Measurements from ENCODE around the gene CSRNP2.

The CSRNP2 gene

GRCh38 chr12:51062631-51063397, 20.6 kb downstream of the CSRNP2 start:
- CTCF ChIA-PET, result interaction anchor here (1.0 to 2.2 kb wide), 4 partner anchors 8 to 20 kb away, joined by 3 to 6 read pairs (median 4); partner anchors contain the start of genes CSRNP2 and LETMD1
- TF ChIP-seq CTCF (IDR thresholded peaks at IDR 0.05; ENCODE audit: control extremely low read depth, extremely low read depth, low read depth, missing control alignments), result no peak
- no peak for DNase-seq (ENCODE audit: extremely low spot score)
- POLR2A ChIA-PET, result no interaction called here

GRCh38 chr12:51059086-51059485, 24.3 kb downstream of the CSRNP2 start:
- ChIA-PET POLR2A (interaction anchor here (0.9 kb wide), 1 partner anchor 24 kb away, joined by 5 read pairs; the partner anchor contains the start of gene CSRNP2), CTCF (interaction anchor here (0.8 to 1.2 kb wide), 3 partner anchors 12 to 283 kb away, joined by 3 to 4 read pairs (median 4); no protein-coding TSS in a partner anchor)
- no peak for DNase-seq (ENCODE audit: extremely low spot score)
- TF ChIP-seq CTCF (IDR thresholded peaks at IDR 0.05; ENCODE audit: control extremely low read depth, extremely low read depth, low read depth, missing control alignments), result no peak

- no peak for TF ChIP-seq CTCF (IDR thresholded peaks at IDR 0.05; ENCODE audit: control extremely low read depth, extremely low read depth, low read depth, missing control alignments)
- ChIA-PET POLR2A (interaction anchor here (1.0 kb wide), 1 partner anchor 27 kb away, joined by 4 read pairs; the partner anchor contains the start of gene CSRNP2), CTCF (interaction anchor here (1.2 to 3.7 kb wide), 3 partner anchors 13 to 21 kb away, joined by 3 to 14 read pairs (median 3); no protein-coding TSS in a partner anchor)
- DNase-seq (ENCODE audit: extremely low spot score), result no peak
Observed at GRCh38 chr12:51056242-51056641, 27.2 kb downstream of the CSRNP2 start.

- no peak for DNase-seq (ENCODE audit: extremely low spot score)
- ChIA-PET POLR2A (interaction anchor here (1.7 kb wide), 1 partner anchor 28 kb away, joined by 8 read pairs; the partner anchor contains the start of gene CSRNP2), CTCF (interaction anchor here (1.1 to 3.7 kb wide), 3 partner anchors 8 to 17 kb away, joined by 3 to 14 read pairs (median 6); no protein-coding TSS in a partner anchor)
- no peak for TF ChIP-seq CTCF (IDR thresholded peaks at IDR 0.05; ENCODE audit: control extremely low read depth, extremely low read depth, low read depth, missing control alignments)
Observed at GRCh38 chr12:51055060-51055459, 28.3 kb downstream of the CSRNP2 start.

GRCh38 chr12:51051787-51052186, 31.6 kb downstream of the CSRNP2 start:
- POLR2A ChIA-PET, result no interaction called here
- CTCF ChIA-PET, result interaction anchor here (0.8 to 3.4 kb wide), 6 partner anchors 15 to 290 kb away, joined by 3 to 8 read pairs (median 4); no protein-coding TSS in a partner anchor
- TF ChIP-seq CTCF (IDR thresholded peaks at IDR 0.05; ENCODE audit: control extremely low read depth, extremely low read depth, low read depth, missing control alignments), result no peak
- no peak for DNase-seq (ENCODE audit: extremely low spot score)

GRCh38 chr12:51049525-51049924, 33.9 kb downstream of the CSRNP2 start:
- TF ChIP-seq CTCF (IDR thresholded peaks at IDR 0.05; ENCODE audit: control extremely low read depth, extremely low read depth, low read depth, missing control alignments), result no peak
- DNase-seq (ENCODE audit: extremely low spot score), result no peak
- ChIA-PET POLR2A (interaction anchor here (0.7 kb wide), 1 partner anchor 1347 kb away, joined by 3 read pairs; no protein-coding TSS in a partner anchor), CTCF (interaction anchor here (1.2 to 5.4 kb wide), 2 partner anchors 21 to 291 kb away, joined by 4 to 20 read pairs; no protein-coding TSS in a partner anchor)

Measured in GM10248 (cell line).